ENCODE results near the gene TRPV6. TPM values are rescaled to one million over a fixed set of nuclear protein-coding genes. Genes with fewer than 3 reads are reported as not detected.

TRPV6 gene
- total RNA-seq, 1 experiment from 2014 or later, result 1.7 TPM

GRCh38 chr7:142868986-142869415 is 16.5 kb downstream of the TRPV6 start (continued):
- TF ChIP-seq ZBTB33 (IDR thresholded peaks at IDR 0.05; ENCODE audit: extremely low read depth, insufficient replicate concordance, low read length) (no peak), CEBPB (IDR thresholded peaks at IDR 0.05; ENCODE audit: low read depth) (no peak), SP1 (IDR thresholded peaks at IDR 0.05; ENCODE audit: low read depth) (no peak), EZH2 (IDR thresholded peaks at IDR 0.05) (no peak), CBX3 (IDR thresholded peaks at IDR 0.05; ENCODE audit: low read depth) (no peak), SIN3A (IDR thresholded peaks at IDR 0.05; ENCODE audit: low read depth) (no peak), ZNF274 (IDR thresholded peaks at IDR 0.05; ENCODE audit: low read depth, low read length) (no peak), TCF7L2 (IDR thresholded peaks at IDR 0.05; ENCODE audit: borderline replicate concordance, extremely low read depth, insufficient read depth, insufficient read length) (no peak)

- no peaks in the 10 kb centered on the region for H4K20me1 ChIP-seq (ENCODE audit: insufficient read depth)
- no peak for DNase-seq (ENCODE audit: low read depth, low spot score)
- no peak overlapping the region for H3K27ac ChIP-seq (ENCODE audit: low read depth, low read length)
- H3K79me2 ChIP-seq (ENCODE audit: insufficient read depth, low read length), result no peaks in the 10 kb centered on the region
- H3K36me3 ChIP-seq (ENCODE audit: control insufficient read depth in 1 of 2, insufficient read depth in 2 of 2, low read length in 2 of 2), result no peaks in the 10 kb centered on the region
- H3K4me3 ChIP-seq (replicated peaks in 1 of 2; ENCODE audit: low read depth in 1 of 2, low read length in 2 of 2), result no peak overlapping the region
- H3K27me3 ChIP-seq (ENCODE audit: insufficient read depth, low read length), result no peaks in the 10 kb centered on the region
- ATAC-seq, result no peak
- no peak overlapping the region for H2AFZ ChIP-seq (ENCODE audit: low read depth, low read length, poor library complexity, severe bottlenecking)
- H3K9ac ChIP-seq (ENCODE audit: low read length), result no peak overlapping the region
- RAD21 ChIA-PET (ENCODE audit: low non-redundant PET in 1 of 2, low total read pairs in 2 of 2, uncharacterized antibody in 2 of 2, unreplicated experiment in 2 of 2), result no interaction called here
- CTCF ChIA-PET, result interaction anchor here (1.2 kb wide), 1 partner anchor 14 kb away, joined by 3 read pairs; no protein-coding TSS in a partner anchor
- POLR2A ChIA-PET, result no interaction called here
- no peaks in the 10 kb centered on the region for H3K9me2 ChIP-seq (ENCODE audit: insufficient read depth)
- no peaks in the 10 kb centered on the region for H3K9me3 ChIP-seq (ENCODE audit: control insufficient read depth in 1 of 2, insufficient read depth in 1 of 2, low read depth in 1 of 2, low read length in 2 of 2)
- no peak overlapping the region for H3K4me2 ChIP-seq (ENCODE audit: low read length)
- no peaks in the 10 kb centered on the region for H3K4me1 ChIP-seq (ENCODE audit: control insufficient read depth in 1 of 2, insufficient read depth in 2 of 2, low read length in 2 of 2)
- BruUV-seq (replicated peaks), result no TSS peak
- intact Hi-C loops (cut with micrococcal nuclease), result no loop called here
- TF ChIP-seq EZH2 (IDR thresholded peaks at IDR 0.05) (no peak), ELF1 (IDR thresholded peaks at IDR 0.05; ENCODE audit: borderline replicate concordance, low read depth) (no peak), EZH2phosphoT487 (IDR thresholded peaks at IDR 0.05; ENCODE audit: borderline replicate concordance) (no peak), FOSL1 (IDR thresholded peaks at IDR 0.05; ENCODE audit: low read depth) (no peak), SRF (IDR thresholded peaks at IDR 0.05; ENCODE audit: low read depth) (no peak), YY1 (IDR thresholded peaks at IDR 0.05; ENCODE audit: extremely low read depth, insufficient replicate concordance, low read depth, low read length) (no peak), CEBPB (IDR thresholded peaks at IDR 0.05; ENCODE audit: low read depth) (no peak), ZBTB33 (IDR thresholded peaks at IDR 0.05; ENCODE audit: extremely low read depth, insufficient replicate concordance, low read length) (no peak), CBX3 (IDR thresholded peaks at IDR 0.05; ENCODE audit: low read depth) (no peak), REST (IDR thresholded peaks at IDR 0.05; ENCODE audit: low read depth) (no peak), ATF3 (IDR thresholded peaks at IDR 0.05) (no peak), SP1 (IDR thresholded peaks at IDR 0.05; ENCODE audit: low read depth) (no peak)
Measured at GRCh38 chr7:142868188-142868985, 17.2 kb downstream of the TRPV6 start.
